ENCODE data around the gene WASF1. TPM values are rescaled to one million over a fixed set of nuclear protein-coding genes. Genes with fewer than 3 reads are reported as not detected.
"Not testable (repeated sequence)": the region's sequence is repeated elsewhere in the genome, so short reads cannot be mapped to it uniquely, and the experiment has no call there.

The WASF1 gene
- total RNA-seq, 1 experiment from 2014 or later, result 14.9 TPM

DNA sequence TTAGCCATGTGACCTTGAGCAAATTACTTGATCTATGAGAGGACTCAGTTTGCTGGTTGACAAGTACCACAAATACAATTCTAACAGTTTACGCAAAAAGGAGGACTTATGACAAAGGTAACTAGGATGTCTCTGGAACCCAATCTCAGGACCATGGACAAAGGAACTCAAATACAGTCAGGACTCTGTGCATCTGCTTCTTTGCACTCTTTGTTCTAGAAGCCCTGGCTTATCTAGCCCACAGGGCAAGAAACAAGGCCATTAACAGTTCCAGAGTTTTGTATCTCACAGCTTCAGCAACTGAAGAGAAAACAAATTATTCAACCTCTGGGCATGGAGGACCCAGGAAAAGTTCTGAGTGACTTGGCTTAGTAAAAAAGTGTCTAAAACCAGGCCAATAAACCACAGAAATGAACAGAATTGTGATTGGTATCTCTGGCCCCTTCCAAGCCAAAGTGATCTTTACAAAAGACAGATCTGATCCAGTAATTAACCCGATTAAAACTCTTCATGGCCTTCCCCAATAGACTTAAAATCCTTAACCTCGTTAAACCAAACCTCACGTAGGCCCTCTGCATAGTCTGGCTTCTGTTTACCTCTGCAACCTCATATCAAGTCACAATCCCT lies 5.9 kb downstream of the WASF1 start:
- DNase-seq (ENCODE audit: low read depth), result no peak

DNA sequence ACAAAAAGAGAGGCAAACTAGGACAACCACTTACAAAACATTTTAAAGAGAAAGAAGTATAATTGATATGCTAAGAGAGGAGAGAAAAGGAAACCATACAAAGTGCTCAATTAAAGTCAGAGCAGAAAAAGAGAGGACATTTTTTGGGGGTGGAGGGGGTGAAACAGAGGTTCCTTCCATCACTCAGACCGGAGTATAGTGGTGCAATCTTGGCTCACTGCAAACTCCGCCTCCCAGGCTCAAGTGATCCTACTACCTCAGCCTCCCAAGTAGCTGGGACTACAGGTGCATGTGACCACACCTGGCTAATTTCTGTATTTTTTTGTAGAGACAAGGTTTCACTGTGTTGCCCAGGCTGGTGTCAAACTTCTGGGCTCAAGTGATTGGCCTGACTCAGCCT lies 9.4 kb downstream of the WASF1 start:
- no peak for DNase-seq (ENCODE audit: low read depth)

DNA sequence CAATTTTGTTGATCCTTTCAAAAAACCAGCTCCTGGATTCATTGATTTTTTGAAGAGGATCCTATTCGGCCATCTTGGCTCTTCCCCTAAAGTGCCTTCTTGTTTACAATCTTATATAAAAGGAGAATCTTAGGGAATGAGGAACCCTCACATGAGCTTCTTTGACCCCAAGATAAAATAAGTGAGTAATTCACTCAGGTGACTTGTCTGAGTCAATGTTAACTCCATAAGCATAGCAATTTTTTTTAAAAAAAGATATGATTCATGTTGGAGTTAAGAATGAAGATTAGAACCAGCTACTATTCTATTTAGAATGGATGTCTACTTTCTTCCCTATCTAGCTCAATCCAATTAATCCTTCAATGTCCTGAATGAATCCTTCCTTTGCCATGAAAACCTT lies 21.0 kb downstream of the WASF1 start:
- no peak for DNase-seq (ENCODE audit: low read depth)

DNA sequence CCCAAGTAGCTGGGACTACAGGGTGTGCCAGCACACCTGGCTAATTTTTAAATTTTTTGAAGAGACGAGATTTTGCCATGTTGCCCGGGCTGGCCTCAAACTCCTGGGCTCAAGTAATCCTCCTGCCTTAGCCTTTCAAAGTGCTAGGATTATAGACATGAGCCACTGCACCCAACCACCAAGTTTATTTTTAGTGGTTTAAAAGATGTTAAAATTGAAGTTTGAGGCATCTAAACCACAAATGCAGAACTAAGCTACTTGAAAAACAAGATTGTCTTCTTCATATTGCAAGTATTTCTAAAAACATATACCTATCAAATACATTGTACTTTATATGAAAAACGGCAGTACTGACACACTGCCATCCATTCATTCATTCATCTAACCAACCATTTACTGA lies 31.6 kb downstream of the WASF1 start:
- DNase-seq (ENCODE audit: low read depth), result no peak

DNA sequence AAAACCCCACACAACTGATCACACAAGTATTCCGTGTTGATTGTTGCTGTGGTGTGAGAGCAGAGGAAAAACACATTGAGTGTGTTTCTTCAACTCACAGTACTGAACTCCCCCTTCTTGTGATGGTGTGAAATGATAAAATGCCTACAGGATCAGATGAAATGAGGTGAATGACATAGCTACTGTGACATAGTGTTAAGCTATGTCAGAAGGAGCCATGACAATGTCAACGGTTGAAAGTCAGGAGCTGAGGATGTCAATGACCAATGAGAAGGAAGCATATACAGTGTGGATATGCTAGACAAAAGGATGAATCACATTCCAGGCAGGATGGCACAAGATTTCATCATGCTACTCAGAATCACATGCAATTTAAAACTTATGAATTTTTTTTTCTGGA lies 38.8 kb downstream of the WASF1 start:
- DNase-seq (ENCODE audit: low read depth), result peak; percentile 35

DNA sequence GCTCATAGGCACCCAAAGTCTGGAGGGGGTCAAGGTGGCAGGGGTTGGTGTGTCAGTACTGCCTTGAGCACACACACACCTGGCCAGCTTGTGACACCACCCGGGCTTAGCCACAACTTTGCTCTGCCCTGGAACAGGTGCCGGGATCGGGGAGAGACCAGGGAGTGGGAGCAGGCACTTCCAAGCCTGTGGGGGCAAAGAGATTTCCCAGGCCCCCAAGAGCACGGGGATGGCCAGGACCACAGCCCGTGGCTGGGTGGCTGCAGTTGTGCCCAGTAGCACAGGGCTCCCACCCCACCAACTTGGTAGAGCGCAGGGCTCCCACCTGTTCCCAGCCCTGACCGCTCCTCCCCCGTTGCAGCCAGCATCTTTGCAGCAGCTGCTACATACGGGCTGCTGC lies 40.4 kb downstream of the WASF1 start:
- no peak for DNase-seq (ENCODE audit: low read depth)

DNA sequence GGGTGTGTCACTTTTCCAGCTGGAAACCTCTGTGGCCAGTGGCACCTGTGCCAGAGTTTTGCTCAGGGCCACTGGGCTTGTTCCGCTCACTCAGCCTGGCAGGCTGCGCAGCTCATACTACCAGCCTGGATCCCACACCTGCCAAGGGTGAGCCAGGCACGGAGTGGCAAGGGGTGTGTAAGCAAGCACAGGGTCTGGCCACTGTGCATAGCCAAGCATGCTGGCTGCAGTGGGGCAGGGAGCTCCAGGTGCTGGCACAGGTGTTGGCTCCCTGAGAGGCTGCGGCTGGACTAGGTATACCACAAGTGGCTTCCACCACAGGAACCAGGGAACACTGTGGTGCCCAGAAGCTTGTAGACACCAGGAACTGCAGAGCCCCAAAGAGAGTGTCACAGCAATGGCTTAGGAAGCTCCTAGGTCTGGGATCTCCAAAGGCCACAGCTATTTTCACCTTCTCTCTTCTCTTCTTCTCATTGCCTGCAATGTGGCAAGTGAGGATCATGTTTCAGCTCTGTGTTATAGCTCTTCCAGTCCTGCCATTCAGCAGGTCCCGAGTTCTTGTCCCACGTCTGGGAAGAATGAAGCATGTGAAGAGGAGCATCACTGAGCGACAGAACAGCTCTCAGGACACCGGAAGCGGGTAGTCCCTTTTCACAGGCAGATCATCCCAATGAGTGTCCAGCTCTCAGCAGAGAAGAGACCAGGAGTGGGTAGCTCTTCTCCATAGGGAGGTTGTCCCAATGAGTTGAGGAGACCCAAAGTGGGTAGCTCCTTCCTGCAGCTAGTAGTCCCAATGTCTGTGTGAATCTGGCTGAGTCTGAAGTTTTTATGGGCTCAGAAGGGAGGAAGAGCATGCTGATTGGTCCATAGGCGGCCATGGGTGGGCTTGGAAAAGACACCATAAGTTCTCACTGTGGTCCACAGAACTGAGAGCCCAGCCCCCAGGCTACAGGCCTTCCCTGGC lies 41.3 kb downstream of the WASF1 start:
- DNase-seq (ENCODE audit: low read depth), result peak; percentile 5

DNA sequence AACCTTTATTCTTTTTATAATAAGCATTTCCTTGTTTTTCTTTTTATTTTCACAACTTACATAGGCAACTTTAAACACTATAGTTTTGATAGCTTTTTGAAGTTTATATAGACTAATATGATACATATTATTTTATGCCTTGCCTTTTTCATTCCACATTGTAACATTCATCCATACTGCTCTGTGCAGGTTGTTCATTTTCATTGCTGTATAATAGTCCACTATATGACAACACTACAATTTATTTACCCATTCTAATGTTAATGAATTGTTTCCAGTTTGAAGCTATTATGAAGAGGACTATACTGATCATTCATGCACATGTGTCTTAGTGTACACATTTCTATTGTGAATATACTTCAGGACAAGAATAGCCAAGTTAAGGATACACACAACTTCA lies 49.1 kb downstream of the WASF1 start:
- no peak for DNase-seq (ENCODE audit: low read depth)

DNA sequence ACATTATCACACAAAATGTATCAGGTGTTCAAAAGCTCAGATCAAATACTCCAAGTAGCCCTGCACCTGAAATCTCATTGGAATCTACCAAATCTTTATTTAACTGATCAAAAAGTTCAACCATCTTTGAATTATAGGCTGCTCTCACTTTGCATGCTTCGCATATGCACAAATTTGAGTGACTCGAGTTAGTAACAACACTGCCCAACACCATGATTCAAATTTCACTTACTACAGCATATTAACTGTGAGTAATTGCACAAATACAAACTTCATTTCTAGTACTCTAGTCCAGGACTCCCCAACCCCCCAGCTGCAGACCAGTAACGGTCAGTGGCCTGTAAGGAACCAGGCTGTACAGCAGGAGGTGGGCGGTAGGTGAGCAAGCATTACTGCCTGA lies 51.1 kb downstream of the WASF1 start:
- DNase-seq (ENCODE audit: low read depth), result no peak

DNA sequence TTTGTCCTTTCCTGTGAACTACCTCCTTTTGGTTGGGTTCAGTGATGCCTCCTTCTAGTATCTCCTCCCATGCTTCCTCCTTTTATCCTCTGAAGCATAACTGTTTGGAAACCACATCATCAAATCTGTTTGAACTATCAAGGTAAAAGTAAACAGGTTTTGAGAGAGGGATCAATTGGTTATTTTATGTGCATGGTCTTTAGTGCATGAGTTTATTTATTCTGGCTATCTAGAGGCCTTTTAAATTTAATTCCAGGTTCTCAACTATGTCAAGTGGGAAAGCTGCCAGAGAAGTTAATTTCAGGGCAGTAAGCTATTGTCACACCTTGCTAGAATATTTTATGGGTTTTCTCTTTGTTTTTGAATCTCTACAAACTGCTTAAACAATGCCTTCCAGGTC lies 54.1 kb downstream of the WASF1 start:
- DNase-seq (ENCODE audit: low read depth), result no peak

DNA sequence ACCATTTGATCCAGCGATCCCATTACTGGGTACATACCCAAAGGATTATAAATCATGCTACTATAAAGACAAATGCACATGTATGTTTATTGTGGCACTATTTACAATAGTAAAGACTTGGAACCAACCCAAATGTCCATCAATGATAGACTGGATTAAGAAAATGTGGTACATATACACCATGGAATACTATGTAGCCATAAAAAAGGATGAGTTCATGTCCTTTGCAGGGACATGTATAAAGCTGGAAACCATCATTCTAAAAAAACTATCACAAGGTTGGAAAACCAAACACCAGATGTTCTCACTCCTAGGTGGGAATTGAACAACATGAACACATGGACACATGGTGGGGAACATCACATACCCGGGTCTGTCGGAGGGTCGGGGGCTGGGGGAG lies 57.8 kb downstream of the WASF1 start:
- DNase-seq (ENCODE audit: low read depth), result not testable (repeated sequence)

DNA sequence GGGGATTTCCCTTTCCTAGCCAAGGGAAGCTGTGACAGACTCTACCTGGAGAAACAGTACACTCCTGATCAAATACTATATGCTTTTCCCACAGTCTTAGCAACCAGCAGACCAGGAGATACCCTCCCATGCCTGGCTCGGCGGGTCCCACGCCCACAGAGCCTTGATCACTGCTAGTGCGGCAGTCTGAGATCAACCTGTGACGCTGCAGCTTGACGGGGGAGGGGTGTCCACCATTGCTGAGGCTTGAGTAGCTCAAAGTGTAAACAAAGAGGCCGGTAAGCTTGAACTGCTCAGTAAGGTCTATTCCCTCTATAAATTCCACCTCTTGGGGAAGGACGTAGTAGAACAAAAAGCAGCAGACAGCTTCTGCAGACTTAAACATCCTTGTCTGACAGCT lies 63.2 kb downstream of the WASF1 start:
- no peak for DNase-seq (ENCODE audit: low read depth)

DNA sequence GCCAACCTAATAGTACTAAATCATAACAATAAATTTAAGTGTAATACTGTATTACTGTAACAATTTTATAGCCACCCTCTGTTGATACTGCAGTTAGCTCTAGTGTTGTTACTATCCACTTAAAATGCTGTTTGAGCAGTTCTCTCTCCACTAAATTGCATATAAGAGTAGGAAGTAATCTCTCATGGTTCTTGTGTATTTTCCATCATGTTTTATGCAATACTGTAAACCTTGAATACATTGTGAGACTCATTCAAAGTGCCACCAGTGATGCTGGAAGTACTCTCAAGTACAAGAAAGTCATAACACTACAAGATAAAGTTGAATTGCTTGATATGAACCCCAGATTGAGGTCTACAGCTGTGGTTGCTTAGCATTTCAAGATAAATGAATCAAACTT lies 65.5 kb downstream of the WASF1 start:
- no peak for DNase-seq (ENCODE audit: low read depth)

DNA sequence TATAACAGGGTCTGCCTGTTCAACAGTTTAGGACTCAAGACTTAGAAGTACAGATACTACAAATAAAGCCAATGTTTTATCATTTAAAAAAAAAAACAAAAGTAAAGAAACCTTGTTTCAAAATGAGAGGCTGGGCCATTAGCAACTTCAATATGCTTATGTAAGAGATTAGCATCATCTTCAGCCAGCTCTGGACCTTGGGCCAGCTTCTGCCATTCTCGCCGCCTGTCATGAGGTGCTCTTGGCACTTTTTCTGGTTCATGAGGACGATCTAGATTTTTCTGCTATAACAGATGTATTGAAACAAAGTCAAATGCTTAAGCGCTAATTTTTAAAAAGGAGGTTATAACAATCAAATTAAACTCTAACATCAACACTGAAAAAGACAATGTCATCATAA lies 74.2 kb downstream of the WASF1 start:
- DNase-seq (ENCODE audit: low read depth), result no peak

DNA sequence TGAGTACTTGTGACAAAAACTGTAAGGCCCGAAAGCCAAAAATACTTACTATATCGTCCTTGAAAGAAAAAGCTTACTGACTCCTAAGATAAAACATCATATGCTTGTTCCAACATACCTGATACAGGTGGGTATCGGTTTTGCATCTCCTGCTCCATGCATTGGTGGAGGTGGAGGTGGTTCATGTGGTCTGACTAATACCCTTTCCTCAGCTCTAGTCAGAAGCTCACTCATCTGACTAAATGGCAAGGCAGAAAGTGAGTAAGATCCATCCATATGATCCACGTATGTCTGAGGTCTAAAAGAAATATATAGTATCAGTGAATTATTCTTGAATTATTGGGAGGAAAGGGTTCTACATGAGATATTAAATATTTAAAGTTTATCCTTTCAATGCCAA lies 76.2 kb downstream of the WASF1 start:
- no peak for DNase-seq (ENCODE audit: low read depth)

DNA sequence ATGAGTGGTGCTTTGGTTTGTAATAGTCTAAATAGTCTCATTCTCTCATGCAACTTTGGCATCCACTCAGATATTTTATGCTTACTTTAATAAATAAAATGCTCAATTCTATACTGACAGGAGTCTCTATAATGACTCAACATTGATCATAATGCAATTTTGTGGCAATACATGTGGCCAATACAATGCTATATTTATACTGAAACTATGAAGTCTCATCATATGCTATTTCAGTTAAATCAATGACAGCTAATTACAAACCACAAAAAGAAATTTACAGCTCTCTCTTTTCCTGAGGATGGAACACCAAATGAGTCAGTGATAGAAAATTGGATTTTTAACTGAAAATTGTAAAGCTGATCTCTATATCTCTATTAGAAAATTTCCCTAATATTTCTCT lies 77.1 kb downstream of the WASF1 start:
- no peak for DNase-seq (ENCODE audit: low read depth)

DNA sequence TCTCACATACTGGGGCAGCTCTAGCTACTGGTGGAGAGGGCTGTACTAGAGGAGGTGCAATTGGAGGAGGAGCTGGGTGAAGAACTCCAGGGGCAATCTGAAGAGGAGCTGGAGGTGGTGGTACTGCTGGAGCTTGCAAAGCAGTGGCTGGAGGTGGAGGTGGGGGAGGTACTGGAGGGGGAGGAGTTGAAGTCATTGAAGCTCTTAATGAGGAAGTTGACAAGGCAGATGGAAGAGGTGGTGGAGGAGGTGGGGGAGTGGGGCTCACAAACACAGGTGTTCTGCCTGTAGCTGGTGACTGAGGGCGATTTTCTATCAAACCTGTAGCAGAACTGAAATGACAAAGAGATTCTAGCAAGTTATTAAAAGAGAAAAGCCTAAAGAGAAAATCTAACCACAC lies 77.6 kb downstream of the WASF1 start:
- DNase-seq (ENCODE audit: low read depth), result no peak

DNA sequence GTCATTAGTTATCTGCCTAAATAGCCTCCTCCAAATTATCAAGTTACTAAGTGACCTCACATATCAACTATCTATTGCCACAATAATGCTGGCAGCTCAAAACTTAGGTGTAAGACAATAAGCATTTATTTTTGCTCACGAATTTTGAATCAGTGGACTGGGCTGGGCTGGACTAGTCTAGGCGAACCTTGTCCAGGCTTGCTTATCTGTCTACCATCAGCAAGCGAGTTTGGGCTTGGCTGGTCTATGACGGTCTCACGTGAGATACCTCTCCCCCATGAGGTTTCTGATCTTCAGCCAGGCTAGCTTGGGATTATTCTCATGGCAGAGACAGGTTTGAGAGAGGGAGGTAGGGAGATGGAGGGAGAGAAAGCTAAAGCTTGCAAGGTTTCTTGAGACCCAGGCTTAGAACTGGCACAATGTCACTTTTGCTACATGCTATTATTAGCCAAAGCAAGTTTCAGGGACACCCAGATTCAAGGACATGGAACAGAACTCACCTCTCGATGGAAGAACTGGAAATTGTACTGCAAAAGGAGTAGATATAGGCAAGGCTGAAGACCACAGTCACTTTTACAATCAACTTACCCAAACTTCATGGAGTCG lies 80.9 kb downstream of the WASF1 start:
- DNase-seq (ENCODE audit: low read depth), result no peak

DNA sequence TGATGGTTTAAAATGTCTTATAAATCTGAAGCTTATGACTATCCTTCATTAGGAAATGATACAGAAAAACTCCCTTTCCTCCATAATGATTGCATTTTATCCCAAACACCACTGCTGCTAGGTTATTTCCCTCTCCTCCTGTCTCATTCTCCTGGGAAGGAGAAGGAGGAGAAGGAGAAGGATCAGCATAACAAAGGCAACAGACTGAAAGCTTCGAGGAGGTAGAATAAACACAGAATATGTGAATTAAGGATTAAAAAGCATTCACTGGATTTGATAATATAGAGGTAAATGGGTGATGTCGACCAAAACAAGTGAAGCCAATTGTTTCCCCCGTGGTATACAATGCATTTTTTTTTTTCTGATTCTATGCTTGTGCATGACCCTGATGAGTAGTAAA lies 82.0 kb downstream of the WASF1 start:
- no peak for DNase-seq (ENCODE audit: low read depth)

DNA sequence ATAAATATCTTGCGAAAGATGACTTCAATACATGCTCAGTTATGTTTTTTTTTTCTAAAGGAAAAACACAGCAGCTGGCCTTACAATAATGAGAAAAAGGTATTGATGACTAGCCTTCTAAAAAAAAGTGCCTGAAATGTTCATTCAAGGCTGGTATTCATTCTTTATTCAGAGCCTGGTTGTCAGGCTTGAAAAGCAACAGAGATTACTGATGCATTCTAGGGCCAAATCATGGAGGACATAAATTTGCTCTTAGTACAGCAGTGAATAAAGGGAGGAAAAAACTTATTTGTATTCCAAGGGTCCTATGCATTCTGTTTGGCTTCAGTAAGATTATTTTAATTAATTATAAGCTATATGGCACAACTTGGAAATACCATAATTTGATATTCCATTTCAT lies 83.5 kb downstream of the WASF1 start:
- no peak for DNase-seq (ENCODE audit: low read depth)

DNA sequence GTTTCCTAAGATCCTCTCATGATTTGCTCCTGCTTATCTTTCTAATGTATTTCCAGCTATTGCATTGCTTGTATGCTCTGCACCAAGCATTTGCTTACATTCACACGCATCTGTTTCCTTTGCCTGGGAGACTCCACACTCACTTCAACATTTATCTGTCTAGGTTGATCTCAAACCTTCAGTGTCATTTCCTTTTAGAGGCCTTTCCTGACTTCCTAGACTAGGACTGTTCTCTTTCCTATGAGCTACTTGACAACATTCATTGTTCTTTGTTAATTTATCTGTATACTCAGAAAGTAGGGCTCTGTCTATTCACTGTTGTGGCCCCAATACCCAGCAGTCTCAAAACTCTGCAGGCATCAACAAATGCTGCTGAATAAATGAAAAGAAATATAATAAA lies 84.4 kb downstream of the WASF1 start:
- no peak for DNase-seq (ENCODE audit: low read depth)

DNA sequence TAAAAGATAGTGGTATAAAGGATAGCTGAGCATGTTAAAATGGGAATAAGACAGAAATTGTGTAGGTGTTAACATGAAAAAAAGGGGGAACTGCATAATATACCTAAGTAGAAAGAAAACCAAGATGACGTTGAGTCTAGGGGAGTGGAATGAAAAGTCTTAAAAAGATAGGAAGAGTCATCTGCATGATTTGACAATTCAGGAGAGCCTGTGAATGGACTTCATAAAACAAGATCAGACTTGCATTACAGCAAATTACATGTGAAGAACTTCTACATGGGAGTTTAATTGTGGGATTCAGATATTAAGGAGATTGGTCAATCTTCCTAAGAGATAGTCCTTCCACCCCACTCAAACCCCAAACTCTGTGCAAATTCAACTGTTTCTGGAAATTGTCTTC lies 85.5 kb downstream of the WASF1 start:
- DNase-seq (ENCODE audit: low read depth), result no peak

DNA sequence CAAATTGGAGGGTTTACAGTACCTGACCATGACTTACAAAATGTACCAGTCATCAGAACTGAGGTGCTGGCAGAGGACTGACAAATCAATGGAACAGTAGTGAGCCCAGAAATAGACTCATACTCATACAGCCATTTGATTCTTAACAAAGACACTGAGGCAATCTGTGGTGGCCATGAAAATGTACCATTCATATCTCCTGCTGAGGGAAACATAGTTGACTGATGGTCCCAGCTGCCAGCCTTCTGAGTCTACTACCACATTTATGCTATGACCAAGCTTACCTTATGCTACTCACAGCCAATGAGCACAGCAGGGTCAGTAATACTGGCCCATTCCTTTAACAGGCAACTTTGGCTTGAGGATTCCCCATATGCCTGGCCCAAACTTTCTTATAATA lies 88.6 kb downstream of the WASF1 start:
- peak; percentile 11 for DNase-seq (ENCODE audit: low read depth)

Measured in LHCN-M2 (cell line).